PC-9 (cell line): ENCODE data around the gene NAAA. TPM values are rescaled to one million over a fixed set of nuclear protein-coding genes. Genes with fewer than 3 reads are reported as not detected.

ENCODE experiments used
- BruUV-seq: library from RNA; stranded (reverse); fragments of 400-500 nt; replicated peaks from 2 replicates; lab custom pipeline; 2021; lab: Mats Ljungman, UMichigan
- CTCF ChIA-PET: fragments of 300-600 bp; sonication (Branson Sonifier 250); formaldehyde crosslinking; loops from one replicate; lab custom pipeline; 2022; ENCODE audit warnings: antibody characterized with exemption; lab: Charles Lee
- POLR2A ChIA-PET: fragments of 300-600 bp; sonication (Branson Sonifier 250); formaldehyde crosslinking; loops from one replicate; lab custom pipeline; 2022; ENCODE audit warnings: antibody characterized with exemption; ENCODE audit not compliant: unreplicated experiment; lab: Charles Lee
- DNase-seq, 2 experiments: peaks; one replicate each; pipeline versions ENCODE4 v3.0.0 to v3.0.0-alpha.2; 2015 to 2022; ENCODE audit warnings: mixed read lengths in 1 of 2
- H2AFZ ChIP-seq: fragments of 200-600 bp; sonication (generic); 2 replicates; pipeline ENCODE4 v1.8.1; 2017; ENCODE audit warnings: antibody characterized with exemption
- H3F3A ChIP-seq: fragments of 200-600 bp; sonication (generic); 2 replicates; pipeline ENCODE4 v1.8.1; 2017; ENCODE audit warnings: antibody characterized with exemption, mild to moderate bottlenecking, low read depth; ENCODE audit not compliant: insufficient read depth
- H3K27ac ChIP-seq: fragments of 200-600 bp; sonication (generic); 2 replicates; pipeline ENCODE4 v1.6.1; 2016; ENCODE audit warnings: mixed run types
- H3K27me3 ChIP-seq: fragments of 200-600 bp; sonication (generic); 2 replicates; pipeline ENCODE4 v1.6.1; 2016; ENCODE audit warnings: low read depth, mixed run types; ENCODE audit not compliant: insufficient read depth
- H3K36me3 ChIP-seq: fragments of 200-600 bp; sonication (generic); 2 replicates; pipeline ENCODE4 v1.6.1; 2016; ENCODE audit warnings: low read depth, mixed run types
- H3K4me1 ChIP-seq: fragments of 200-600 bp; sonication (generic); replicated peaks from 2 replicates; pipeline ENCODE4 v1.6.1; 2016; ENCODE audit warnings: mixed run types; ENCODE audit not compliant: insufficient read depth
- H3K4me2 ChIP-seq: fragments of 200-600 bp; sonication (generic); 2 replicates; pipeline ENCODE4 v1.6.1; 2017; ENCODE audit warnings: mixed run types
- H3K4me3 ChIP-seq: fragments of 200-600 bp; sonication (generic); 2 replicates; pipeline ENCODE4 v1.6.1; 2016; ENCODE audit warnings: mixed run types
- H3K79me2 ChIP-seq: fragments of 200-600 bp; sonication (generic); 2 replicates; pipeline ENCODE4 v1.6.1; 2017; ENCODE audit warnings: low read depth, mixed run types
- H3K9me2 ChIP-seq: fragments of 200-600 bp; sonication (generic); 2 replicates; pipeline ENCODE4 v1.8.1; 2017; ENCODE audit warnings: mild to moderate bottlenecking; ENCODE audit not compliant: insufficient read depth
- H3K9me3 ChIP-seq: fragments of 200-600 bp; sonication (generic); 2 replicates; pipeline ENCODE4 v1.8.1; 2016; ENCODE audit warnings: low read depth; ENCODE audit not compliant: insufficient read depth
- H4K20me1 ChIP-seq: fragments of 200-600 bp; sonication (generic); 2 replicates; pipeline ENCODE4 v1.8.1; 2017; ENCODE audit not compliant: insufficient read depth
- EZH2 ChIP-seq: fragments of 200-600 bp; sonication (generic); IDR thresholded peaks from 2 replicates; pipeline ENCODE4 v1.8.0; 2017; ENCODE audit warnings: antibody characterized with exemption, low read depth
- intact Hi-C: fragments of 100-400 bp; cut with micrococcal nuclease; formaldehyde crosslinking; loops from one replicate; pipeline ENCODE4 v1.10.0; 2022; ENCODE audit not compliant: unreplicated experiment
- total RNA-seq: library from RNA; stranded (reverse); gene quantifications from 2 replicates; pipeline ENCODE4 v1.2.3, GENCODE V29; 2021
- TF ChIP-seq, protein P1 (sequence below): fragments of 200-600 bp; sonication (generic); conservative IDR thresholded peaks from 2 replicates; pipeline ENCODE4 v1.6.1; 2017; ENCODE audit warnings: mixed run types, antibody characterized with exemption, mild to moderate bottlenecking, moderate library complexity

Gene NAAA
- total RNA-seq, 1 experiment from 2014 or later: 3.6 TPM

DNA sequence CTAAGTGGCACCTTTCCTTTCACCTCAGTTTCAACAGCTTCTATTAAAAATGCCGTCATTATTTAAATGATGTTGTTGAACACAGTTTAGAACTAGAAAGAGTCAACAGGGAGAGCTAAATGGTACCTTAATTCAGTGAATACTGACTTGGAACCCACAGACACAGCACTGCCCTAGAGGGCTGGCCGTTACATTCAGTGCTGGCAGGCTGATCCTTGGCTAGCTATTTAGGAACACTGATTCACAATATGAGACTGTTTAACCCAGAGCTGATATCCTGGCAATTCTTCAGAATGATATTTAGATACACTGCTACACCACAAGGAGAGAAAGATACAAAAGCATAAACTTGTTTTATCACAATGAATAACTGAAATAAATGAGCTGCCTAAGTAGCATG, 12.7 kb upstream of the NAAA start:
- Histone ChIP-seq H3K9me2 (no peaks in the 10 kb centered on the region), H3F3A (no peaks in the 10 kb centered on the region), H3K79me2 (no peaks in the 10 kb centered on the region), H3K27ac (no peak overlapping the region), H3K4me2 (no peak overlapping the region), H3K36me3 (peaks cover 16% of the 10 kb centered on the region; the same call in 1 of the 2 replicates), H3K27me3 (no peaks in the 10 kb centered on the region), H3K4me1 (no peaks in the 10 kb centered on the region), H3K9me3 (no peaks in the 10 kb centered on the region), H2AFZ (no peak overlapping the region), H4K20me1 (no peaks in the 10 kb centered on the region), H3K4me3 (no peak overlapping the region)
- ChIA-PET CTCF (no interaction called here), POLR2A (no interaction called here)
- intact Hi-C loops: no loop called here
- no peak for TF ChIP-seq EZH2
- TF ChIP-seq, protein P1, sequence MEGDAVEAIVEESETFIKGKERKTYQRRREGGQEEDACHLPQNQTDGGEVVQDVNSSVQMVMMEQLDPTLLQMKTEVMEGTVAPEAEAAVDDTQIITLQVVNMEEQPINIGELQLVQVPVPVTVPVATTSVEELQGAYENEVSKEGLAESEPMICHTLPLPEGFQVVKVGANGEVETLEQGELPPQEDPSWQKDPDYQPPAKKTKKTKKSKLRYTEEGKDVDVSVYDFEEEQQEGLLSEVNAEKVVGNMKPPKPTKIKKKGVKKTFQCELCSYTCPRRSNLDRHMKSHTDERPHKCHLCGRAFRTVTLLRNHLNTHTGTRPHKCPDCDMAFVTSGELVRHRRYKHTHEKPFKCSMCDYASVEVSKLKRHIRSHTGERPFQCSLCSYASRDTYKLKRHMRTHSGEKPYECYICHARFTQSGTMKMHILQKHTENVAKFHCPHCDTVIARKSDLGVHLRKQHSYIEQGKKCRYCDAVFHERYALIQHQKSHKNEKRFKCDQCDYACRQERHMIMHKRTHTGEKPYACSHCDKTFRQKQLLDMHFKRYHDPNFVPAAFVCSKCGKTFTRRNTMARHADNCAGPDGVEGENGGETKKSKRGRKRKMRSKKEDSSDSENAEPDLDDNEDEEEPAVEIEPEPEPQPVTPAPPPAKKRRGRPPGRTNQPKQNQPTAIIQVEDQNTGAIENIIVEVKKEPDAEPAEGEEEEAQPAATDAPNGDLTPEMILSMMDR: no peak
- no TSS peak for BruUV-seq
- no peak for DNase-seq

DNA sequence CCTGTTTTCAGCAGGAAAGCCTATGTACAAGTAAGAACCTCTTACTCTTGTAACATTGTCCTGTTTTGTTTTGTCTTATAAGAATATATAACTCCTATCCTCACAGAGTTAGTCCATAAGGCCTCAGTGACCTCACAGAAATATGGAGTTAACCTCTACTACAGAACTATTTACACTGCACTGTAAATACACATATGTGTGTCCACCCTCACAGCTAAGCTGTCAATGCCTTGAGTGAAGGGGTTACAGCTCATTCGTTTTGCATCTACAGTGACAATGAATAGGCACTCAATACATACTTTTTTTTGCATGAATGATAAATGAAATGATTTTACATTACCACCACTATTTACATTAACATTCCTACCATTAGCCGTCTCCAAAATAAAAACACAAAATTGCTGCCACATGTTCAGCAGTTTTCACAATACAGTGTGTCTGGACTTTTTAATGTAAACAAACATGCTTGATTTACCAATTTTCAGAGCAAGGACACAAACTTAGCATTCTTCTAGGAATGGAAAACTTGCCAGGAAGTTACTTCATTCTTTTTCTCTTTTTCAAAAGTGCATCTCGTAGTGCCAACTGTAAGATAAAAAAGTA, 9.5 kb upstream of the NAAA start:
- Histone ChIP-seq H3K4me3 (no peak overlapping the region), H3K4me2 (no peak overlapping the region), H3K36me3 (0 out of 2 replicates have a peak, but pooled peaks cover 11% of the 10 kb centered on the region), H3F3A (no peaks in the 10 kb centered on the region), H3K9me3 (no peaks in the 10 kb centered on the region), H4K20me1 (no peaks in the 10 kb centered on the region), H3K27me3 (no peaks in the 10 kb centered on the region), H3K27ac (no peak overlapping the region), H3K9me2 (no peaks in the 10 kb centered on the region), H3K79me2 (no peaks in the 10 kb centered on the region), H3K4me1 (no peaks in the 10 kb centered on the region), H2AFZ (no peak overlapping the region)
- TF ChIP-seq, protein P1: no peak
- TF ChIP-seq EZH2: no peak
- DNase-seq: no peak
- ChIA-PET CTCF (interaction anchor here (0.6 kb wide), 1 partner anchor 808 kb away, joined by 8 read pairs; no protein-coding TSS in a partner anchor), POLR2A (interaction anchor here (0.6 kb wide), 1 partner anchor 445 kb away, joined by 9 read pairs; no protein-coding TSS in a partner anchor)
- intact Hi-C loops: no loop called here
- BruUV-seq: no TSS peak

DNA sequence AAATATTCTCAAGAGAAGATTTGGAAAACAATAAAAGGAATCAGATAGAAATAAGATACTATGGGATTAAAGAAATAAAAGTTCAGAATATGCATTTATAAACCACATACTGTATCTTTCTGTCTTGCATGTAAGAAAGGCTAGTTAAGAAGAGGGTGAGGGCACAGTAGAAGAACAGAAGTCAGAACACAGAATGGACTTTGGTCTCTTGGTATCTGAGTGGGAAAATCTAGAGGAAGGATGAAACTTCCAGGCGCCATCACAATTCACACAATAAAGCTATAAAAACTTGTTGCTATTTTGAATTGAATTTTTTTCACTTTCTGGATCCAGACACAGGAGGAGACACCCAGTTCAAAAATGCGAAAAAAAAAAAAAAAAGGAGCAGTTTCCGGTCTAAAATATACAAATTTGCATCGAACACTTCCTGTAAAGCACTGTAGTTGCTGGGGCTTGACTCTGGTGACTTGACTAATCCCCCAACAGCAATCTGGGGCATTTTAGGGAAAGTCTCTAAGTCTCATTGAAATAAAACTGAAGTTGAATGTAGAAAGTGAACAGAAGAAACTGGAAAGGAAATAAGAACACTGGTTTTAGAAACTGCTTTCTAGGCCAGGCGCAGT, 8.1 kb upstream of the NAAA start:
- H3K79me2 ChIP-seq: no peaks in the 10 kb centered on the region
- POLR2A ChIA-PET: no interaction called here
- no peaks in the 10 kb centered on the region for H3F3A ChIP-seq
- 0 out of 2 replicates have a peak, but pooled peaks cover 11% of the 10 kb centered on the region for H3K36me3 ChIP-seq
- CTCF ChIA-PET: no interaction called here
- H3K4me1 ChIP-seq: no peaks in the 10 kb centered on the region
- H3K4me3 ChIP-seq: no peak overlapping the region
- DNase-seq: no peak
- no peak overlapping the region for H3K4me2 ChIP-seq
- H3K9me2 ChIP-seq: no peaks in the 10 kb centered on the region
- no peaks in the 10 kb centered on the region for H3K27me3 ChIP-seq
- H3K27ac ChIP-seq: no peak overlapping the region
- TF ChIP-seq EZH2: no peak
- TF ChIP-seq, protein P1: no peak
- H2AFZ ChIP-seq: no peak overlapping the region
- intact Hi-C loops: no loop called here
- H3K9me3 ChIP-seq: no peaks in the 10 kb centered on the region
- no TSS peak for BruUV-seq
- no peaks in the 10 kb centered on the region for H4K20me1 ChIP-seq
